ENCODE results near the gene GPR68. TPM values are rescaled to one million over a fixed set of nuclear protein-coding genes. Genes with fewer than 3 reads are reported as not detected.
A peak's percentile ranks its signal among the peaks of the same experiment; 100 is the strongest.
"Not testable (repeated sequence)": the region's sequence is repeated elsewhere in the genome, so short reads cannot be mapped to it uniquely, and the experiment has no call there.

GPR68 gene
- total and polyA plus RNA-seq, 4 donors = 2.0 to 6.4 (median 4.3) TPM

DNA sequence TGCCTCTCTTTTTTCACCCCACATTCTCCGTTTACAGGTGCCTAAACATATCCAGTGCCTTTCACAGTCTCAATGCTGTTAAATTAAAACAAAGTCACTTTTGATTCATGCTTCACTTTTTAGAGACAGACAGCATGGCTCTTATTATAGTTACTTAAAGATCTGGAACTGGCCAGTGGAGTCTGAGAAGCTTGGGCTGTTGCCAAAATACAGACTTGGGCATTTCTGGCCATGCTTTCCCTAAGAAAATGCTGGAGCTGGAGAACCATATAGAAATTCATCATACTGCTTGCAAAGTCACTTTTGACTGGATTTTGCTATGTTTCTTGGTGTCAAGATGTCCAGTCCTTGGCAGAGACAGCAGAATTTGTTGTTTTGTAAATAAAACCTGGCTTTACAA lies 12.2 kb upstream of the GPR68 start:
- Histone ChIP-seq H3K36me3 (ENCODE audit: control insufficient read depth, insufficient read depth, low read length) (no peaks in the 10 kb centered on the region), H3K27me3 (ENCODE audit: control insufficient read depth, insufficient read depth, low read length) (no peaks in the 10 kb centered on the region), H3K9me3 (ENCODE audit: control insufficient read depth, insufficient read depth, low read length) (no peaks in the 10 kb centered on the region), H3K4me3 (ENCODE audit: low read depth, low read length) (no peak overlapping the region), H3K4me1 (ENCODE audit: control insufficient read depth, insufficient read depth, low read length) (peaks cover 41% of the 10 kb centered on the region), H3K27ac (ENCODE audit: low read depth, low read length) (no peak overlapping the region)
- WGBS (ENCODE audit: insufficient coverage) = no CpG with 5 or more reads among the region's 1 CpG
- DNase-seq (ENCODE audit: low read depth in 4 of 6, low spot score in 6 of 6) = peak in 2 of 6 donors; percentile 62 to 66

- no peaks in the 10 kb centered on the region for H3K36me3 ChIP-seq (ENCODE audit: control insufficient read depth, insufficient read depth, low read length)
- H3K27me3 ChIP-seq (ENCODE audit: control insufficient read depth, insufficient read depth, low read length) = no peaks in the 10 kb centered on the region
- no peak for DNase-seq (ENCODE audit: low read depth in 4 of 6, low spot score in 6 of 6)
- H3K4me1 ChIP-seq (ENCODE audit: control insufficient read depth, insufficient read depth, low read length) = peaks cover 50% of the 10 kb centered on the region
- 77% methylated on average over 5 of the region's 9 CpGs for WGBS (ENCODE audit: insufficient coverage)
- H3K27ac ChIP-seq (ENCODE audit: low read depth, low read length) = no peak overlapping the region
- H3K4me3 ChIP-seq (ENCODE audit: low read depth, low read length) = no peak overlapping the region
- no peaks in the 10 kb centered on the region for H3K9me3 ChIP-seq (ENCODE audit: control insufficient read depth, insufficient read depth, low read length)
Observed at GRCh38 chr14:91255026-91255695, 10.7 kb upstream of the GPR68 start.

DNA sequence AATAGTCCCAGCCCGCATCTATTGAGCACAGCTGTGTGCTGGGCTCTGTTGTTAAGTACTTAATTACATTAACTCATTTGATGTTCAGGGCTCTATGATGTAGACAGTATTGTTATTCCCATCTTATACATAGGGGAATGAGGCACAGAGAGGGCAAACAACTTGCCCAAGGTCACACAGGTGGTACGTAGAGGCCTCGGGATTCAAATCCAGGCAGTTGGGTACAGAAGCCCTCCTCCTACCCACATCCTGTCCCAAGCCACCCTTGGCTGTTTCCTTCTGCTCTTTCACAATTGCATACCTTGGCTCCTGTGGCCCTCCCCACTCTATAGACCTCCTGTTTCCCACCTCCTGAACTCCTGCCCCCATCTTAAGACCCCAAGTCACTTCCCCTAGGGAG lies 10.0 kb upstream of the GPR68 start:
- Histone ChIP-seq H3K27me3 (ENCODE audit: control insufficient read depth, insufficient read depth, low read length) (no peaks in the 10 kb centered on the region), H3K4me1 (ENCODE audit: control insufficient read depth, insufficient read depth, low read length) (peaks cover 53% of the 10 kb centered on the region), H3K4me3 (ENCODE audit: low read depth, low read length) (no peak overlapping the region), H3K9me3 (ENCODE audit: control insufficient read depth, insufficient read depth, low read length) (no peaks in the 10 kb centered on the region), H3K27ac (ENCODE audit: low read depth, low read length) (no peak overlapping the region), H3K36me3 (ENCODE audit: control insufficient read depth, insufficient read depth, low read length) (no peaks in the 10 kb centered on the region)
- 88% methylated on average over 2 of the region's 3 CpGs for WGBS (ENCODE audit: insufficient coverage)
- no peak for DNase-seq (ENCODE audit: low read depth in 4 of 6, low spot score in 6 of 6)

DNA sequence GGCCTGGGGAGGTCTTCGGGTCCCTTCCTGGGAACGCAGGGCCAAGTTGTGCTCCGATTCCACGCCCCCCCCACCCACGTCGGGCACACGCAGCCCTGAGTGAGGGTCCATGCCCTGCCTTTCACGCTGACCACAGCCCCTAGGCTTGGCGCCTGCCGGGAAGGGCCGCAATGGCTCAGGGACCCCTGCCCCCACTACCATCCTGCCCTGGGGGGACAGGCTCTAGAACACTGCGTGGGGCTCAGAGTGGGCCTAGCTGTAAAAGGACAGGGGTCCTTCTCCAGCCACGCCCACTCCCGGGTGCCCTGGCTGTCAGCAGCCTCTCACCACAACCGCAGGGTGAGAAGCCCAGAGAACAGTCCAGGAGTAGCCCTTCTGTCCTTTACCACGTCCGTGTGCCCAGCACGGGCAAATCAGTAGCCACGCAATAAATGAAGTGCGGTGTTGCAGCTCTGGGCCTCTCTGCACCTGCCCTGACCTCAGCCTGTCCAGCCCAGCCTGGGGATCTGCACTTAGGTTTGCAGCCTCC lies 9.4 kb upstream of the GPR68 start:
- Histone ChIP-seq H3K9me3 (ENCODE audit: control insufficient read depth, insufficient read depth, low read length) (no peaks in the 10 kb centered on the region), H3K4me3 (ENCODE audit: low read depth, low read length) (peak overlapping the region; percentile 39), H3K4me1 (ENCODE audit: control insufficient read depth, insufficient read depth, low read length) (peaks cover 53% of the 10 kb centered on the region), H3K27ac (ENCODE audit: low read depth, low read length) (no peak overlapping the region), H3K27me3 (ENCODE audit: control insufficient read depth, insufficient read depth, low read length) (no peaks in the 10 kb centered on the region), H3K36me3 (ENCODE audit: control insufficient read depth, insufficient read depth, low read length) (no peaks in the 10 kb centered on the region)
- DNase-seq (ENCODE audit: low read depth in 4 of 6, low spot score in 6 of 6) = peak in 1 of 6 donors; percentile 55
- WGBS (ENCODE audit: insufficient coverage) = 19% methylated on average over 20 of the region's 20 CpGs

DNA sequence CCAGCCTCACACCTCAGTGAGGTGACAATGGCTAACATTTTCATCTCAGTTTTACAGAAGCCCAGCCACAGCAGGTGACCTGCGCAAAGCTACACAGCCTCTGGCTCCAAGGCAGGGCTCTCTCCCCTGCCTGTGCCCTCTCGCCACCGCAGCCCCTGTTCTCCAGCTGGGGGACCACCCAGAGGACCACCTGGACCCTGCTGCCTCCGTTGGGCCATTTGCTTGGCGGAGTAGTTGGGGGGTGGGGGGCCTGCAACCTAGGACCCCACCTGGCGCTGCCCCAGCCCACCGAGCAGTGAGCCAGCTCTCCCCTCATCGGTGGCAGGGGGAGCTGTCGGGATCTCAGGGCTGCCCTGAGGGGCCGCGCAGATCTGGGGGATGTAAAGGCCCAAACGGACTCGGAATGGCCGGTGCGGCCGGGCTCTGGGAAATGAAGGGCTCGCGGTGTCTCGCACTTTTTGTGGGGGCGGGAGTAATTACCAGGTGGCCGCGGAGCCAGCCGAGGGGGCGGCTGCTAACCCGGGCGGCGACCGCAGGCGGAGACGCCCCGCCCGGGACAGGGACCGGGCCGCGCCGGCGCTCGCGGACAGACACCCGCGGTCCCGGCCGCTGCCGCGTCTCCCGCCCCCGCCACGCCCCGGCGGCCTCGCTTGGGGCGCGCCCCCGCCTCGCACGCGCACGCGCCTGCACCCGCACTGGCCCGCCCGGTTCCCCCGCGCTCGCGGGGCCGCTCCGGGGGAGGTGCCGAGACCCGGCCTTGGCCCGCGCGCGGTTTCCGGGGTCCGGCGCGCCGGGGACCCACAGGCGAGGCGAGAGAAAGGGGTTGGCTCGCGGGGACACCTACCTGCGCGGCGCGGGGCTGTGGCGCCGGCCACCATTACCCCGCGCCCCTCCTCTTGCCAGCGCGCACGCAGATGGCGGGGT lies 8.6 kb upstream of the GPR68 start:
- Histone ChIP-seq H3K9me3 (ENCODE audit: control insufficient read depth, insufficient read depth, low read length) (no peaks in the 10 kb centered on the region), H3K27me3 (ENCODE audit: control insufficient read depth, insufficient read depth, low read length) (no peaks in the 10 kb centered on the region), H3K4me1 (ENCODE audit: control insufficient read depth, insufficient read depth, low read length) (peaks cover 48% of the 10 kb centered on the region), H3K36me3 (ENCODE audit: control insufficient read depth, insufficient read depth, low read length) (no peaks in the 10 kb centered on the region), H3K27ac (ENCODE audit: low read depth, low read length) (no peak overlapping the region), H3K4me3 (ENCODE audit: low read depth, low read length) (peak overlapping the region; percentile 45)
- WGBS (ENCODE audit: insufficient coverage) = 1% methylated on average over 95 of the region's 95 CpGs
- DNase-seq (ENCODE audit: low read depth in 4 of 6, low spot score in 6 of 6) = peak in 2 of 6 donors; percentile 64 to 73

GRCh38 chr14:91250912-91251311 lies 6.4 kb upstream of the GPR68 start:
- Histone ChIP-seq H3K4me1 (ENCODE audit: control insufficient read depth, insufficient read depth, low read length) (peaks cover 30% of the 10 kb centered on the region), H3K4me3 (ENCODE audit: low read depth, low read length) (no peak overlapping the region), H3K27ac (ENCODE audit: low read depth, low read length) (no peak overlapping the region), H3K27me3 (ENCODE audit: control insufficient read depth, insufficient read depth, low read length) (no peaks in the 10 kb centered on the region), H3K9me3 (ENCODE audit: control insufficient read depth, insufficient read depth, low read length) (peaks cover 2% of the 10 kb centered on the region), H3K36me3 (ENCODE audit: control insufficient read depth, insufficient read depth, low read length) (no peaks in the 10 kb centered on the region)
- no peak for DNase-seq (ENCODE audit: low read depth in 4 of 6, low spot score in 6 of 6)
- 56% methylated on average over 5 of the region's 5 CpGs for WGBS (ENCODE audit: insufficient coverage)

DNA sequence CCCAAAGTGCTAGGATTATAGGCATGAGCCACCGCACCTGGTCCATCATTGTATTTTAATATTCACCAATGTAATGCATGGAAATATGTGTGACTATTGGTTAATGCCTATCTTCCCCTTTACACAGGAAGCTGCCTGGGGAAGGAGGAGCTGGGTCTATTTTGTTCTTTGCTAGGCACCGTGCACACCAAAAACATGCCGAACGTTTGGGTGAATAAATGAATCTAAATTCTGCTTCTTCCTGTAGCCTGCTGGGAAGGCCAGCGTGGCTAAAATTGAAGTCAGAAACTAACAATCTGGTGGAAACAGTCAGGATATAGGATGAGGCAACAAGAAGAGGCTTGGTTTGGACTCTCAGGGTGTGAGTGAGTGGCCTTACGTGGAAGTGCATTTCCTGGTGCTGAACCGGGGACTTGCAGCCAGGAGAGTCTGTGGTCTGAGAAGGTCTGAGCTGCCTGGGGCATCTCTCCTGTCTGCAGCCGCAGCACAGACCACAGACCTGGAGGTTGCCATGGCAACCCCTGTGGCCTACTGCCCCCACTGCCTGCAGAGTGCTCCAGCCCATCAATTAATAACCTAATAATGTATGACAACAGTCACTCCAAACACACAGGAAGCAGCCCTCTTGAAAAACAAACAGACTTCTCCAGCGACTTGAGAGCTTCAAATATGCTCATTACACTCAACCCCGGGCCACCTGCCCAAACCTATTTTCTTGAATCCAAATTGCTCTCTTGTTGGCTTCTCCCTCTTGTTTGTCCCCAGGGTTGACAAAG lies 5.5 kb upstream of the GPR68 start:
- Histone ChIP-seq H3K4me1 (ENCODE audit: control insufficient read depth, insufficient read depth, low read length) (peaks cover 35% of the 10 kb centered on the region), H3K9me3 (ENCODE audit: control insufficient read depth, insufficient read depth, low read length) (peaks cover 2% of the 10 kb centered on the region), H3K27me3 (ENCODE audit: control insufficient read depth, insufficient read depth, low read length) (no peaks in the 10 kb centered on the region), H3K4me3 (ENCODE audit: low read depth, low read length) (no peak overlapping the region), H3K36me3 (ENCODE audit: control insufficient read depth, insufficient read depth, low read length) (no peaks in the 10 kb centered on the region), H3K27ac (ENCODE audit: low read depth, low read length) (no peak overlapping the region)
- 53% methylated on average over 8 of the region's 10 CpGs for WGBS (ENCODE audit: insufficient coverage)
- DNase-seq (ENCODE audit: low read depth in 4 of 6, low spot score in 6 of 6) = peak in 2 of 6 donors; percentile 57 to 78

DNA sequence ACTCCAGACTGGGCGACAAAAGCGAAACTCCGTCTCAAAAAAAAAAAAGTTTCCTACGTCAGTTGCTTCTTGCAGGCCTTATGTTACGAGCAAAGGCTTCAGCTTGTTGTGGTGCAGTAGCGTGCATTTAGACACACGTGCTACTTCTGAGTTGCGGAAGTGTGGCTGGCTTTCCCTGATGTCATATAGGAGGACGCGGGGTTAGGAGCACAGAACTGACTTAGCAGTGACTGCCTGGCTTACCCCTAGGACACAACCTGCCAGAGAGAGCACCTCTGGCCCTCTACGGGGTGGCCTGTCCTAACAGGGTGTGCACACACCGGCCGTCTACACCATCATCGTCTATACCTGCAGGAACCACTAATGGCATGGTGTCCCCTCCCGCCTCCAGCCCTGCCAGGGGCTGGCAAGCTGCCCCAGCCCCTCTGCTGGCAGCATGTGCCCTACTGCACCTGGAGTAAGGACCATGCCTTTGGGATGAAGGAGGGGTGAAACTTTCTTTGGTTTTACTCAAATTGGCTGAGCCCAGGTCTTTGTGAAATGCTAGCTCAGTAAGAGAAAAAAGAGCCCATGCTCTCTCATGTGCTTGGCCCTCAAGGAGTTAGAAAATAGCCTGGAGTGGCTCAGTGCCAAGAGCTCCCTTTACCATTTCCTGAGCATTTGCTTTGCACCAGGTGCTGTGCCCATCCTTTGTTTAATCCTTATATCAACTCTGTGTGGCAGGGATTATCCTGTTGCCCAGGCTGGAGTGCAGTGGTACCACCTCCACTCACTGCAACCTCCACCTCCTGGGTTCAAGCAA lies 1.7 kb upstream of the GPR68 start:
- no peaks in the 10 kb centered on the region for H3K36me3 ChIP-seq (ENCODE audit: control insufficient read depth, insufficient read depth, low read length)
- no peak overlapping the region for H3K27ac ChIP-seq (ENCODE audit: low read depth, low read length)
- no peak overlapping the region for H3K4me3 ChIP-seq (ENCODE audit: low read depth, low read length)
- no peaks in the 10 kb centered on the region for H3K27me3 ChIP-seq (ENCODE audit: control insufficient read depth, insufficient read depth, low read length)
- peaks cover 32% of the 10 kb centered on the region for H3K4me1 ChIP-seq (ENCODE audit: control insufficient read depth, insufficient read depth, low read length)
- H3K9me3 ChIP-seq (ENCODE audit: control insufficient read depth, insufficient read depth, low read length) = peaks cover 2% of the 10 kb centered on the region
- DNase-seq (ENCODE audit: low read depth in 4 of 6, low spot score in 6 of 6) = no peak
- 93% methylated on average over 15 of the region's 15 CpGs for WGBS (ENCODE audit: insufficient coverage)

- WGBS (ENCODE audit: insufficient coverage) = 100% methylated on average over 5 of the region's 8 CpGs
Observed at GRCh38 chr14:91245616-91246015, 1.1 kb upstream of the GPR68 start.

More at GRCh38 chr14:91245616-91246015, 1.1 kb upstream of the GPR68 start:
- not testable (repeated sequence) for H3K27ac ChIP-seq (ENCODE audit: low read depth, low read length); H3K9me3 ChIP-seq (ENCODE audit: control insufficient read depth, insufficient read depth, low read length); H3K4me3 ChIP-seq (ENCODE audit: low read depth, low read length); H3K27me3 ChIP-seq (ENCODE audit: control insufficient read depth, insufficient read depth, low read length); DNase-seq (ENCODE audit: low read depth in 4 of 6, low spot score in 6 of 6); H3K36me3 ChIP-seq (ENCODE audit: control insufficient read depth, insufficient read depth, low read length)
- H3K4me1 ChIP-seq (ENCODE audit: control insufficient read depth, insufficient read depth, low read length) = peaks cover 27% of the 10 kb centered on the region

Data from spinal cord (tissue), 10 donors.